C4-2B (cell line): Measurements from ENCODE around the gene SLC25A21.

Experiments
- ZFX ChIP-seq: fragments of 450-650 bp; IDR thresholded peaks from 2 replicates; pipeline ENCODE4 v1.6.1; 2017
- TF ChIP-seq, protein P1 (sequence below): fragments of 450-650 bp; conservative IDR thresholded peaks from 2 replicates; pipeline ENCODE4 v1.5.1; 2017; ENCODE audit warnings: mild to moderate bottlenecking

GRCh38 chr14:36947362-36947761 is 225.0 kb downstream of the SLC25A21 start:
- TF ChIP-seq, protein P1, sequence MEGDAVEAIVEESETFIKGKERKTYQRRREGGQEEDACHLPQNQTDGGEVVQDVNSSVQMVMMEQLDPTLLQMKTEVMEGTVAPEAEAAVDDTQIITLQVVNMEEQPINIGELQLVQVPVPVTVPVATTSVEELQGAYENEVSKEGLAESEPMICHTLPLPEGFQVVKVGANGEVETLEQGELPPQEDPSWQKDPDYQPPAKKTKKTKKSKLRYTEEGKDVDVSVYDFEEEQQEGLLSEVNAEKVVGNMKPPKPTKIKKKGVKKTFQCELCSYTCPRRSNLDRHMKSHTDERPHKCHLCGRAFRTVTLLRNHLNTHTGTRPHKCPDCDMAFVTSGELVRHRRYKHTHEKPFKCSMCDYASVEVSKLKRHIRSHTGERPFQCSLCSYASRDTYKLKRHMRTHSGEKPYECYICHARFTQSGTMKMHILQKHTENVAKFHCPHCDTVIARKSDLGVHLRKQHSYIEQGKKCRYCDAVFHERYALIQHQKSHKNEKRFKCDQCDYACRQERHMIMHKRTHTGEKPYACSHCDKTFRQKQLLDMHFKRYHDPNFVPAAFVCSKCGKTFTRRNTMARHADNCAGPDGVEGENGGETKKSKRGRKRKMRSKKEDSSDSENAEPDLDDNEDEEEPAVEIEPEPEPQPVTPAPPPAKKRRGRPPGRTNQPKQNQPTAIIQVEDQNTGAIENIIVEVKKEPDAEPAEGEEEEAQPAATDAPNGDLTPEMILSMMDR = no peak
- no peak for TF ChIP-seq ZFX
